ENCODE results near the gene TANC1. TPM values are rescaled to one million over a fixed set of nuclear protein-coding genes. Genes with fewer than 3 reads are reported as not detected.
"Not testable (repeated sequence)": the region's sequence is repeated elsewhere in the genome, so short reads cannot be mapped to it uniquely, and the experiment has no call there.

The TANC1 gene
- total RNA-seq, 2 experiments from 2014 or later: 0.41 to 0.47 TPM

GRCh38 chr2:159140070-159140769 lies 171.8 kb downstream of the TANC1 start:
- Histone ChIP-seq H3K36me3 (ENCODE audit: insufficient read depth, low read length) (no peaks in the 10 kb centered on the region), H3K27ac (ENCODE audit: low read depth in 1 of 2, low read length in 2 of 2) (no peak overlapping the region), H3K27me3 (ENCODE audit: control insufficient read depth in 1 of 2, insufficient read depth in 2 of 2, low read length in 2 of 2) (peaks cover 0 to 4% of the 10 kb centered on the region in 2 experiments), H3K9me3 (ENCODE audit: control insufficient read depth in 1 of 2, insufficient read depth in 1 of 2, low read length in 2 of 2) (no peaks in the 10 kb centered on the region), H3K4me1 (ENCODE audit: insufficient read depth, low read length) (no peaks in the 10 kb centered on the region), H3K4me3 (ENCODE audit: low read length) (no peak overlapping the region)
- H3K36me3 Mint-ChIP-seq (ENCODE audit: low read depth): no peaks in the 10 kb centered on the region
- no peaks in the 10 kb centered on the region for H3K9me3 Mint-ChIP-seq
- ATAC-seq (ENCODE audit: poor library complexity): no peak
- POLR2A ChIA-PET: interaction anchor here (1.0 to 1.7 kb wide), 3 partner anchors 10 to 16 kb away, joined by 3 to 6 read pairs (median 3); no protein-coding TSS in a partner anchor
- CTCF ChIA-PET: no interaction called here
- intact Hi-C loops (cut with DNase I, micrococcal nuclease): no loop called here
- H3K4me3 Mint-ChIP-seq: no peak overlapping the region
- no peak overlapping the region for H3K27ac Mint-ChIP-seq
- H3K27me3 Mint-ChIP-seq: no peaks in the 10 kb centered on the region
- no peak for TF ChIP-seq CTCF (IDR thresholded peaks at IDR 0.05)
- H3K4me1 Mint-ChIP-seq (ENCODE audit: low read depth): no peaks in the 10 kb centered on the region
- DNase-seq: no peak

GRCh38 chr2:159140821-159141220 lies 172.4 kb downstream of the TANC1 start:
- DNase-seq; H3K4me1 ChIP-seq (ENCODE audit: insufficient read depth, low read length); H3K27ac Mint-ChIP-seq; ATAC-seq (ENCODE audit: poor library complexity); H3K27me3 Mint-ChIP-seq; intact Hi-C loops (cut with DNase I, micrococcal nuclease); H3K36me3 ChIP-seq (ENCODE audit: insufficient read depth, low read length); H3K9me3 ChIP-seq (ENCODE audit: control insufficient read depth in 1 of 2, insufficient read depth in 1 of 2, low read length in 2 of 2); H3K27ac ChIP-seq (ENCODE audit: low read depth in 1 of 2, low read length in 2 of 2); H3K27me3 ChIP-seq (ENCODE audit: control insufficient read depth in 1 of 2, insufficient read depth in 2 of 2, low read length in 2 of 2); H3K4me3 ChIP-seq (ENCODE audit: low read length); CTCF ChIA-PET; H3K9me3 Mint-ChIP-seq; H3K4me3 Mint-ChIP-seq; H3K4me1 Mint-ChIP-seq (ENCODE audit: low read depth); H3K36me3 Mint-ChIP-seq (ENCODE audit: low read depth): not testable (repeated sequence)
- POLR2A ChIA-PET: interaction anchor here (1.0 kb wide), 1 partner anchor 17 kb away, joined by 3 read pairs; no protein-coding TSS in a partner anchor

GRCh38 chr2:159144776-159145614 lies 176.6 kb downstream of the TANC1 start:
- Mint-ChIP-seq H3K27ac (no peak overlapping the region), H3K36me3 (ENCODE audit: low read depth) (no peaks in the 10 kb centered on the region), H3K4me1 (ENCODE audit: low read depth) (peaks cover 13% of the 10 kb centered on the region), H3K9me3 (no peaks in the 10 kb centered on the region), H3K27me3 (peaks cover 3% of the 10 kb centered on the region), H3K4me3 (no peak overlapping the region)
- peaks cover 0 to 4% of the 10 kb centered on the region in 2 experiments for H3K27me3 ChIP-seq (ENCODE audit: control insufficient read depth in 1 of 2, insufficient read depth in 2 of 2, low read length in 2 of 2)
- H3K4me3 ChIP-seq (ENCODE audit: low read length): no peak overlapping the region
- H3K27ac ChIP-seq (ENCODE audit: low read depth in 1 of 2, low read length in 2 of 2): no peak overlapping the region
- ATAC-seq (ENCODE audit: poor library complexity): no peak
- ChIA-PET CTCF (no interaction called here), POLR2A (interaction anchor here (1.5 kb wide), 1 partner anchor 19 kb away, joined by 5 read pairs; no protein-coding TSS in a partner anchor)
- peak in 1 of 14 experiments; percentile 74 for DNase-seq
- no peaks in the 10 kb centered on the region for H3K36me3 ChIP-seq (ENCODE audit: insufficient read depth, low read length)
- peaks cover 16% of the 10 kb centered on the region for H3K4me1 ChIP-seq (ENCODE audit: insufficient read depth, low read length)
- intact Hi-C loops (cut with DNase I, micrococcal nuclease): no loop called here
- TF ChIP-seq CTCF (IDR thresholded peaks at IDR 0.05): no peak
- no peaks in the 10 kb centered on the region for H3K9me3 ChIP-seq (ENCODE audit: control insufficient read depth in 1 of 2, insufficient read depth in 1 of 2, low read length in 2 of 2)

Data from CD4-positive, alpha-beta T cell (primary cell).